NCI-H2107 treated with DMSO at 0.1 percent for 48 hours (cell line): Measurements from ENCODE around the gene VAMP3.

Experiments
- DNase-seq: peaks from one replicate; lab custom pipeline; 2025; ENCODE audit not compliant: unreplicated experiment; lab: John Stamatoyannopoulos, UW

VAMP3 gene

GRCh38 chr1:7810395-7810794 lies 39.3 kb downstream of the VAMP3 start:
- DNase-seq = no peak

DNA sequence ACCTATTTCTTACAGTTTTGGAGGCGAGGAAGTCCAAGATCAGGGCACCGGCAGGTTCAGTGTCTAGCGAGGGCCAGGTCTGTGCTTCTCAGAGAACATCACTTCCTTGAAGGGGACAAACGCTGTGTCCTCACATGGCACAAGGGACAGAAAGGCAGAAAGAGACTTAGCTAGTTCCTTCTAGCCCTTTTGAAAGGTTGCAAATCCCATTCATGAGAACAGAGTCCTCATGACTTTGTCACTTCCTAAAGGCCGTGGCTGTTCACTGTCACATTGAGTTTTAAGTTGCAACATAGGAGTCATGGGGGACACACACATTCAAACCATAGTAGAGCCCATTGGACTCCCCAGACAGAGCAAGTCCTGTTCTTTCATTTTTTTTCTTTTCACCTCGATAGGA lies 40.4 kb downstream of the VAMP3 start:
- no peak for DNase-seq

DNA sequence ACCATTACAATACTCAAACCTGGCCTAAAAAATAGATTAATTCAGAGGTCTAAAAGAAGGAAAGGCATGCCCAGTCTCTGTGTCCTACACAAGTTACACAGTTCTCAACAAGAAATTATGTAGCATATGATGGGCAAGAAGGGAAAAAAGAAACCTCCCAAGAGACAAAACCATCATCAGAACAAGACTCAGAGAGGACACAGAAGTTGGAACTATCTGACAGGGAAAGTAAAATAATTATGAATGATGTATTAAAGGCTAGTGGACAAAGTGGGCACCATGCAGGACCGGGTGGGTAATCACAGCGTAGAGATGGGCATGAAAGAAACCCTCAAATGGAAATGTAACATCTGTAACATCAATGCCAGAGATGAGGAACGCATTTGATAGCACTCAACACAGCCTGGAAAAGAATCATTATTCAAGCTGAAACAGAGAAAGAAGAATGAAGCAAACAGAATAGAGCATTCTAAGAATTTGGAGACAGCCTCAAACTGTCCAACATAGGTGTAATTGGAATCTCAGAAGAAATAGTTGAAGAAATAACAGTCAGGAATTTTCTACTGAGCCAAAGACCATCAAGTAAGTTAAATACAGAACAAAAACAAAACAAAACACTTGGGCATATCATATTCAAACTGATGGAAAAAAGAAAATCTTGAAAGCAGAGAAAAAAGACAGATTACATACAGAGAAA lies 42.7 kb downstream of the VAMP3 start:
- no peak for DNase-seq

- DNase-seq = no peak
These were observed 50.2 kb downstream of the VAMP3 start for GRCh38 chr1:7821282-7821681.

GRCh38 chr1:7824701-7825100 lies 53.6 kb downstream of the VAMP3 start:
- DNase-seq = no peak

- DNase-seq = no peak
These were observed 55.3 kb downstream of the VAMP3 start for GRCh38 chr1:7826363-7826762.

- no peak for DNase-seq
These were observed 56.2 kb downstream of the VAMP3 start for GRCh38 chr1:7827126-7827955.
